ENCODE data around the gene TARS2.

DNA sequence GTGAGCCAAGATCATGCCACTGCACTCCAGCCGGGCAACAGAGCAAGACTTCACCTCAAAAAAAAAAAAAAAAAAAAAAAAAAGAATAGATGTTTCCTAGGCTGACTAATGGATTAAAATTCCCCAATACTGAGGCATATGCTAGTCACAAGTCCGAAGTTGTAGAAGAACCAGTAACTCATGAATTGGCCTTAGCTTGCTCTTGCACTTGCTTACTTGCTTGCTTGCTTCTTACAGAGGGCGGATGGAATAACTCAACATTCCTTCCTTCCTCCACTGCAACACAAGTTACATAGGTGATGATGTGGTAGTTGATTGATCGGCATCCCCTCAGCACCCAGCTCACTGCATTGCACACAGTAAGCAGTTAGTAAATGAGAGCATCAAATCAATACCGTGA is 2.8 kb upstream of the TARS2 start:
- no peak for TF ChIP-seq POLR2A (IDR thresholded peaks at IDR 0.05; ENCODE audit: low read length)
- TF ChIP-seq GATA1 (IDR thresholded peaks at IDR 0.05; ENCODE audit: low read depth, low read length) = no peak

All from erythroblast (primary cell).